Neural cell (in vitro differentiated cells): ENCODE measurements around the gene PIBF1.

ENCODE experiments used
- CTCF ChIP-seq: fragments of 450-650 bp; IDR thresholded peaks from 2 replicates; pipeline ENCODE4 v1.5.1; 2014; ENCODE audit warnings: antibody characterized with exemption, mild to moderate bottlenecking, moderate library complexity; ENCODE audit not compliant: poor library complexity, severe bottlenecking
- EP300 ChIP-seq: fragments of 450-650 bp; conservative IDR thresholded peaks from 2 replicates; pipeline ENCODE4 v1.6.1; 2014; ENCODE audit warnings: antibody characterized with exemption, mild to moderate bottlenecking, moderate library complexity; ENCODE audit not compliant: poor library complexity, severe bottlenecking
- EZH2 ChIP-seq: fragments of 200-600, 300-800 bp; shearing (Covaris generic), sonication (generic); IDR thresholded peaks from 2 replicates; pipeline ENCODE4 v1.6.1; 2014; ENCODE audit warnings: antibody characterized with exemption, low read length, borderline replicate concordance, mild to moderate bottlenecking; ENCODE audit not compliant: insufficient read depth, poor library complexity, severe bottlenecking
- MXI1 ChIP-seq: fragments of 450-650 bp; conservative IDR thresholded peaks from 2 replicates; pipeline ENCODE4 v1.6.1; 2014; ENCODE audit warnings: antibody characterized with exemption, mild to moderate bottlenecking; ENCODE audit not compliant: poor library complexity, severe bottlenecking
- POLR2AphosphoS5 ChIP-seq: IDR thresholded peaks from 2 replicates; pipeline ENCODE4 v1.6.1; 2012
- REST ChIP-seq: IDR thresholded peaks from 2 replicates; pipeline ENCODE4 v1.6.1; 2012; ENCODE audit warnings: borderline replicate concordance
- SMC3 ChIP-seq: fragments of 450-650 bp; conservative IDR thresholded peaks from 2 replicates; pipeline ENCODE4 v1.6.1; 2014; ENCODE audit warnings: antibody characterized with exemption, mild to moderate bottlenecking, moderate library complexity; ENCODE audit not compliant: poor library complexity
- TAF1 ChIP-seq: IDR thresholded peaks from 2 replicates; pipeline ENCODE4 v1.6.1; 2012; ENCODE audit warnings: low read depth

- no peak for TF ChIP-seq CTCF
- TF ChIP-seq TAF1: no peak
- TF ChIP-seq MXI1: no peak
- no peak for TF ChIP-seq EZH2
- TF ChIP-seq EP300: no peak
- TF ChIP-seq POLR2AphosphoS5: no peak
- TF ChIP-seq REST: no peak
- TF ChIP-seq SMC3: no peak
These were observed 178.2 kb downstream of the PIBF1 start for GRCh38 chr13:72960114-72960513.
